OCI-LY3 (cell line): ENCODE data around the gene TTK.

Source experiments
- H2AFZ ChIP-seq: fragments of 200-600, 300-600 bp; shearing (Covaris generic); 2 replicates; pipeline ENCODE4 v1.6.0; 2014; ENCODE audit warnings: antibody characterized with exemption, low read depth, low read length
- H3K27ac ChIP-seq: fragments of 200-600, 300-600 bp; sonication (generic); 2 replicates; pipeline ENCODE4 v1.5.1; 2014; ENCODE audit warnings: mild to moderate bottlenecking, low read length, moderate library complexity, mixed read lengths
- H3K27me3 ChIP-seq: fragments of 200-600, 300-600 bp; sonication (generic); 2 replicates; pipeline ENCODE4 v1.6.1; 2014; ENCODE audit warnings: low read depth, low read length, mixed read lengths
- H3K36me3 ChIP-seq: fragments of 200-600, 300-600 bp; sonication (generic); replicated peaks from 2 replicates; pipeline ENCODE3; 2014; ENCODE audit warnings: low read depth, low read length, mixed read lengths
- H3K4me1 ChIP-seq: fragments of 300-600, 200-600 bp; sonication (generic); 2 replicates; pipeline ENCODE4 v1.6.1; 2014; ENCODE audit warnings: low read length, mixed read lengths
- H3K4me2 ChIP-seq: fragments of 200-600, 300-600 bp; sonication (generic); 2 replicates; pipeline ENCODE4 v1.6.1; 2014; ENCODE audit warnings: low read length, mixed read lengths
- H3K4me3 ChIP-seq: fragments of 300-600, 200-600 bp; sonication (generic); 2 replicates; pipeline ENCODE4 v1.5.1; 2014; ENCODE audit warnings: antibody characterized with exemption, mild to moderate bottlenecking, low read length, moderate library complexity
- H3K79me2 ChIP-seq: fragments of 300-600, 200-600 bp; shearing (Covaris generic); 2 replicates; pipeline ENCODE4 v1.6.1; 2014; ENCODE audit warnings: mild to moderate bottlenecking, low read length, mixed read lengths
- H3K9ac ChIP-seq: fragments of 300-600, 200-600 bp; shearing (Covaris generic); 2 replicates; pipeline ENCODE4 v1.6.0; 2014; ENCODE audit warnings: mild to moderate bottlenecking, low read length, moderate library complexity
- H3K9me3 ChIP-seq: fragments of 200-600, 300-600 bp; shearing (Covaris generic); 2 replicates; pipeline ENCODE4 v1.6.1; 2014; ENCODE audit warnings: low read length, mixed read lengths; ENCODE audit not compliant: insufficient read depth
- H4K20me1 ChIP-seq: fragments of 200-600, 300-600 bp; sonication (generic); 2 replicates; pipeline ENCODE4 v1.6.1; 2016; ENCODE audit warnings: low read length, mixed read lengths; ENCODE audit not compliant: insufficient read depth
- CTCF ChIP-seq: fragments of 200-600, 300-600 bp; sonication (generic); IDR thresholded peaks from 2 replicates; pipeline ENCODE4 v1.5.1; 2014; ENCODE audit warnings: antibody characterized with exemption, low read length, low read depth
- EZH2phosphoT487 ChIP-seq: fragments of 200-600 bp; shearing (Covaris generic); IDR thresholded peaks from 2 replicates; pipeline ENCODE4 v1.6.1; 2018; ENCODE audit warnings: antibody characterized with exemption, mixed run types, low read depth

The TTK gene

GRCh38 chr6:79989641-79990040, 14.8 kb upstream of the TTK start:
- no peak overlapping the region for H3K9ac ChIP-seq
- no peaks in the 10 kb centered on the region for H3K9me3 ChIP-seq
- H3K27me3 ChIP-seq, result no peaks in the 10 kb centered on the region
- H3K4me2 ChIP-seq, result no peak overlapping the region
- H3K36me3 ChIP-seq, result no peaks in the 10 kb centered on the region
- no peak overlapping the region for H3K4me3 ChIP-seq
- no peaks in the 10 kb centered on the region for H4K20me1 ChIP-seq
- TF ChIP-seq EZH2phosphoT487 (no peak), CTCF (no peak)
- H3K79me2 ChIP-seq, result no peaks in the 10 kb centered on the region
- no peak overlapping the region for H3K27ac ChIP-seq
- H2AFZ ChIP-seq, result no peak overlapping the region
- no peaks in the 10 kb centered on the region for H3K4me1 ChIP-seq

GRCh38 chr6:79993012-79993910, 11.2 kb upstream of the TTK start:
- no peaks in the 10 kb centered on the region for H3K79me2 ChIP-seq
- no peaks in the 10 kb centered on the region for H3K27me3 ChIP-seq
- H3K4me3 ChIP-seq, result no peak overlapping the region
- H3K9ac ChIP-seq, result no peak overlapping the region
- no peak for TF ChIP-seq EZH2phosphoT487
- TF ChIP-seq CTCF, result no peak
- H4K20me1 ChIP-seq, result no peaks in the 10 kb centered on the region
- H3K27ac ChIP-seq, result no peak overlapping the region
- H3K4me1 ChIP-seq, result no peaks in the 10 kb centered on the region
- H3K9me3 ChIP-seq, result no peaks in the 10 kb centered on the region
- no peaks in the 10 kb centered on the region for H3K36me3 ChIP-seq
- no peak overlapping the region for H2AFZ ChIP-seq
- H3K4me2 ChIP-seq, result no peak overlapping the region

- Histone ChIP-seq H3K4me3 (no peak overlapping the region), H3K27ac (no peak overlapping the region), H3K79me2 (no peaks in the 10 kb centered on the region), H3K27me3 (no peaks in the 10 kb centered on the region), H3K4me2 (no peak overlapping the region), H3K36me3 (no peaks in the 10 kb centered on the region), H3K9ac (no peak overlapping the region), H2AFZ (no peak overlapping the region), H4K20me1 (no peaks in the 10 kb centered on the region), H3K9me3 (no peaks in the 10 kb centered on the region), H3K4me1 (no peaks in the 10 kb centered on the region)
- TF ChIP-seq EZH2phosphoT487, result no peak
- no peak for TF ChIP-seq CTCF
Measured at GRCh38 chr6:79993911-79994309, 10.5 kb upstream of the TTK start.

GRCh38 chr6:79997728-79998127, 6.7 kb upstream of the TTK start:
- Histone ChIP-seq H4K20me1 (no peaks in the 10 kb centered on the region), H3K4me1 (no peaks in the 10 kb centered on the region), H3K4me2 (no peak overlapping the region), H3K79me2 (no peaks in the 10 kb centered on the region), H3K4me3 (no peak overlapping the region), H3K36me3 (no peaks in the 10 kb centered on the region), H3K27ac (no peak overlapping the region), H3K9me3 (no peaks in the 10 kb centered on the region), H2AFZ (no peak overlapping the region), H3K9ac (no peak overlapping the region), H3K27me3 (no peaks in the 10 kb centered on the region)
- TF ChIP-seq CTCF (no peak), EZH2phosphoT487 (no peak)
